Breast epithelium (tissue), 3 donors: ENCODE results near the gene KAT2B.

Experiments used
- POLR2A ChIP-seq: fragments of 450-650 bp; IDR thresholded peaks from one replicate; pipeline ENCODE4 v1.6.1; 2016; ENCODE audit warnings: antibody characterized with exemption, mild to moderate bottlenecking, moderate library complexity
- POLR2AphosphoS5 ChIP-seq, 3 donors: sonication (generic); formaldehyde crosslinking; IDR thresholded peaks; one replicate each; pipeline ENCODE4 v1.6.1; 2017; ENCODE audit warnings: antibody characterized with exemption in 3 of 3
- TF ChIP-seq, protein P1 (sequence below), 3 donors: fragments of 450-650 bp; IDR thresholded peaks; one replicate each; pipeline ENCODE4 v1.5.1; 2016 to 2017; ENCODE audit warnings: antibody characterized with exemption in 3 of 3, mild to moderate bottlenecking in 3 of 3, moderate library complexity in 3 of 3

DNA sequence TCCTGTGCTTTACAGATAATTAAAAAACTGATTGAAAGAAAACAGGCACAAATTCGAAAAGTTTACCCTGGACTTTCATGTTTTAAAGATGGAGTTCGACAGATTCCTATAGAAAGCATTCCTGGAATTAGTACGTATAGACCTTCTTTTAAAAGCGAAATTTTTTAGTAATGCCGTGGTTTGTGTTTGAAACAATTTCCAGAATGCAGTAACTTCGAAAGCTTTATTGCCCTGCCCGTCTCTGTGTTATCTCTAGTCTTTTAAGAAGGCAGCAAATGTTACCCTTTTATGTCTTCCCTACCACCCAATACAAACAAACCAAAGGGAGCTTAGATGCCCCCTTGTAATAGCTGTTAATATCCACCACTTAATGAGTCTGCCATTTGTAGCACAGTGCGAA lies 106.1 kb downstream of the KAT2B start:
- TF ChIP-seq POLR2A (no peak), POLR2AphosphoS5 (IDR thresholded peaks at IDR 0.05) (no peak)
- TF ChIP-seq, protein P1, sequence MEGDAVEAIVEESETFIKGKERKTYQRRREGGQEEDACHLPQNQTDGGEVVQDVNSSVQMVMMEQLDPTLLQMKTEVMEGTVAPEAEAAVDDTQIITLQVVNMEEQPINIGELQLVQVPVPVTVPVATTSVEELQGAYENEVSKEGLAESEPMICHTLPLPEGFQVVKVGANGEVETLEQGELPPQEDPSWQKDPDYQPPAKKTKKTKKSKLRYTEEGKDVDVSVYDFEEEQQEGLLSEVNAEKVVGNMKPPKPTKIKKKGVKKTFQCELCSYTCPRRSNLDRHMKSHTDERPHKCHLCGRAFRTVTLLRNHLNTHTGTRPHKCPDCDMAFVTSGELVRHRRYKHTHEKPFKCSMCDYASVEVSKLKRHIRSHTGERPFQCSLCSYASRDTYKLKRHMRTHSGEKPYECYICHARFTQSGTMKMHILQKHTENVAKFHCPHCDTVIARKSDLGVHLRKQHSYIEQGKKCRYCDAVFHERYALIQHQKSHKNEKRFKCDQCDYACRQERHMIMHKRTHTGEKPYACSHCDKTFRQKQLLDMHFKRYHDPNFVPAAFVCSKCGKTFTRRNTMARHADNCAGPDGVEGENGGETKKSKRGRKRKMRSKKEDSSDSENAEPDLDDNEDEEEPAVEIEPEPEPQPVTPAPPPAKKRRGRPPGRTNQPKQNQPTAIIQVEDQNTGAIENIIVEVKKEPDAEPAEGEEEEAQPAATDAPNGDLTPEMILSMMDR (IDR thresholded peaks at IDR 0.05), result no peak
